NCI-H2196 treated with DMSO at 0.1 percent for 48 hours (cell line): ENCODE measurements around the gene HMGB3.
"Not testable (repeated sequence)": the region's sequence is repeated elsewhere in the genome, so short reads cannot be mapped to it uniquely, and the experiment has no call there.

ENCODE experiments used
- DNase-seq: peaks from one replicate; lab custom pipeline; 2025; ENCODE audit not compliant: unreplicated experiment; lab: John Stamatoyannopoulos, UW

Gene HMGB3

DNA sequence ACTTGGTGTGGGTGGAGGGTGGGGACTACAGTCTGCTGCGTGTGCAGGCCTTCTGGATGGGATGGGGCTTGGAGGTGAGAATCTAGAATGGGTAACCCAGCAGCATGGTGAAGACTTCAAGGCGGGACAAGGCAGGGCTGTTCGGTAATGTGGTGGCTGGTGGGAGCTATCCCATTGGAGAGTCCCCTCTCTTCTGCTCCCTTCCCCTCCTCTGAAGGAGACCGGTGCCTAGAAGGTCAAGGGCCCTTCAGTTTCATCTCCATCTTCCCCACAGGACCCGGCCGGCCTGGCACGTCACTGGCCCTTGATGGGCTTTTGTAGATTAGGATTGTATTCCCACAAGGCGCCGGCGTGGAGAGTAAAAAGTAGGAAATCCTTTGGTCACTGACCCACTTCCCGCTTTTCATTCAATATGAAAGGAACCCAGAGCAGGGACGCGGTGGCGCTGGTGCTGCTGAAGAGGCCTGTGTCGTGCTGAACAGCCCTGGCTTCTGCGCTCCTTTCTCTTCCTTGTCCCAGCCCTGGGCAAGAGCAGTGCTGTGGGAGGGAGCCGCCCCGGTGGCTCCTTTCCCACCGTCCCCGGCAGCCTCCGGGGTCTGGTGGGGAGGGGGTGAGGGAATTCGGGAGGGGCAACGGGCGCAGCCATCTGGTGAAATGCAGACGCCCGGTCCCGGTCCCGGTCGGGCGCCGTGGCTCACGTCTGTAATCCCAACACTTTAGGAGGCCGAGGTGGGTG lies 7.3 kb upstream of the HMGB3 start:
- no peak for DNase-seq

GRCh38 chrX:150977411-150978162 lies 5.5 kb upstream of the HMGB3 start:
- DNase-seq: no peak

GRCh38 chrX:150980186-150980585 lies 2.9 kb upstream of the HMGB3 start:
- no peak for DNase-seq

GRCh38 chrX:150980711-150981110 lies 2.4 kb upstream of the HMGB3 start:
- no peak for DNase-seq

DNA sequence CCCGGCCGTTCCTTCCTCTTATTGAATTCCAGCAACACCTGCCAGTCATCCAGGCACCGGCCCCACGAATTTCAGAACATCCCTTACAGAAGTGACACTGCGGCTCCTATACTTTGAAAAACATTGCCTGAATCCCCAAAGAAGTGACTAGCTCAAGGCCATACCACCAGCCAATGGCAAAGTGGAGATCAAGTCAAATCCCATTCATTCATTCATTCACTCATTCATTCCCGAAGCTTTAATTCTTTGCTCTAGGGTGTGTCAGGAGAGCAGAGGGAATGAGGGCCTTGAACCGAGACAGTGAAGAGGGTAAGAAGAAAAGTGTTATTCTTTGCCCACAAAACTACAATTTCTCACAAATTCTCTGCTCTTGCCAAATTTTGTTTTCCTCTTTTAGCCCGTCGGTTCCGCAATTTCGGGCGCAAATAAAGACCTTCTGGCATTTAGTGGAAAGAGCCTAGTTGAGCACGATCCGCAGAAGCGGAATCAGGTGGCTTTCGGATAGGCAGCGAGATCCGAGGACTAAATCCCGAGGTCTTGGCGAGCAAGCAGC lies 824 bp upstream of the HMGB3 start:
- DNase-seq: no peak

- DNase-seq: no peak
Measured at GRCh38 chrX:150983521-150984168, 510 bp downstream of the HMGB3 start.

- DNase-seq: no peak
Measured at GRCh38 chrX:150984169-150984824, 1.2 kb downstream of the HMGB3 start.

DNA sequence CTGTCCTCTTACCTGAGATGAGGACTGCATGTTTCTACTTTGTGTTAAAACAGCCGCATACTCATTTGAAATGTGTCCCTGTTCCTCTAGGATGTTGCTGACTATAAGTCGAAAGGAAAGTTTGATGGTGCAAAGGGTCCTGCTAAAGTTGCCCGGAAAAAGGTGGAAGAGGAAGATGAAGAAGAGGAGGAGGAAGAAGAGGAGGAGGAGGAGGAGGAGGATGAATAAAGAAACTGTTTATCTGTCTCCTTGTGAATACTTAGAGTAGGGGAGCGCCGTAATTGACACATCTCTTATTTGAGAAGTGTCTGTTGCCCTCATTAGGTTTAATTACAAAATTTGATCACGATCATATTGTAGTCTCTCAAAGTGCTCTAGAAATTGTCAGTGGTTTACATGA lies 4.6 kb downstream of the HMGB3 start:
- not testable (repeated sequence) for DNase-seq

- no peak for DNase-seq
Measured at GRCh38 chrX:150989420-150989819, 6.3 kb downstream of the HMGB3 start.

DNA sequence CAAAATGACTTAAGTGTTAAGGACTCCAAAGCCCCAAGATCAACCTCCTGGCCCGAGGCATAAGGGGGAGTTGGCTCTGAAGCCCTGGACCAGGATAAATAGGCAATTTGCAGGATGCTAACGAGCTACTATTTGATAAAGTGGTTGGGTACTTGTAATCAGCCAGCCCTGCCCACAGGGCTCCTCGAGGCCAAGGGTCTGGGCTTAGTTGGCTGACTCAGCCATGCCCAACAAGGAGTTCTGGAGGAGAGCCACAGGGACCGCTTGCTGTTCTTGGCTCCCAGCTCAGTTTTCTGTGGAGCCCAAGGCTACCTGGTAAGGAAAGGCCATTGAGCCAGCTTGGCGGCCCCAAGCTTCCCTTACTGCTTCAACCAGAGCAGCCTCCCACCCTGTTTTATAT lies 7.8 kb downstream of the HMGB3 start:
- no peak for DNase-seq

- DNase-seq: no peak
Measured at GRCh38 chrX:151000861-151001331, 17.8 kb downstream of the HMGB3 start.

DNA sequence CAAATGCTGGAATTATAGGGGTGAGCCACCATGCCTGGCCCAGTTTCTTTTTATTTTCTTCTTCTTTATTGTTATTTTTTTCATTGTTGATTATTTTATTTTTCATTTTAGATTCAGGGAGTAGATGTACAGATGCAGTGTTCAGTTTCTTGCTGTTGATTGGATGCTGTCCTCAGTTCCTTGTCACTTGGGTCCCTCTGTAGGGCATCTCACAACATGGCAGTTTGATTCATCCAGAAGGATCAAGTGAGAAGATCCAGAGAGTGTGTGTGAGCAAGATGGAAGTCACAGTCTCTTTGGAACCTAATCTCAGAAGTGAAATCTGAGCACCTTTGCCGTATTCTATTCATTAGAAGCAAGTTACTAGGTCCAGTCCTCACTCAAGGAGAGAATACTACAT lies 20.9 kb downstream of the HMGB3 start:
- DNase-seq: no peak

DNA sequence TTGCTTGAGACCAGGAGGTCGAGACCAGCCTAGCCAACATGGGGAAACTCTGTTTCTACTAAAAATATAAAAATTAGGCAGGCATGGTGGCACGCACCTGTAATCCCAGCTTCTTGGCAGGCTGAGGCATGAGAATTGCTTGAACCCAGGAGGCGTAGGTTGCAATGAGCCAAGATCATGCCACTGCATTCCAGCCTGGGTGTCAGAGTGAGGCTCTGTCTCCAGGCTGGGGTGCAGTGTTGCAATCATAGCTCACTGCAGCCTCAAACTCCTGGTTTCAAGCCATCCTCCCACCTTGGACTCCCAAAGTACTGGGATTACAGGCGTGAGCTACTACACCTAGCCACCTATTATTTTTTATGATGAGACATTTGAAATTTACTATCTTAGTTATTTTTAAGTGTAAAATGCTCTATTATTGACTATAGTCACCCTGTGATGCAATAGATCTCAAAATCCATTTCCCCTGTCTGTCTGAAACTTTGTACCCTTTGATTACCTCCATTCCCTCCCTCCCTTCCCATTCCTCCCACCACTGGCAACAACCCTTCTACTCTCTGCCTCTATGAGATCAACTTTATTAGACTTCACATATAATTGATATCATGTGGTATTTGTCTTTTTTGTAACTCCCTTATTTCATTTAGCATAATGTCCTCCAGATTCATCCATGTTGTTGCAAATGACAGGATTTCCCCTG lies 23.4 kb downstream of the HMGB3 start:
- no peak for DNase-seq

- DNase-seq: no peak
Measured at GRCh38 chrX:151009582-151009981, 26.4 kb downstream of the HMGB3 start.

DNA sequence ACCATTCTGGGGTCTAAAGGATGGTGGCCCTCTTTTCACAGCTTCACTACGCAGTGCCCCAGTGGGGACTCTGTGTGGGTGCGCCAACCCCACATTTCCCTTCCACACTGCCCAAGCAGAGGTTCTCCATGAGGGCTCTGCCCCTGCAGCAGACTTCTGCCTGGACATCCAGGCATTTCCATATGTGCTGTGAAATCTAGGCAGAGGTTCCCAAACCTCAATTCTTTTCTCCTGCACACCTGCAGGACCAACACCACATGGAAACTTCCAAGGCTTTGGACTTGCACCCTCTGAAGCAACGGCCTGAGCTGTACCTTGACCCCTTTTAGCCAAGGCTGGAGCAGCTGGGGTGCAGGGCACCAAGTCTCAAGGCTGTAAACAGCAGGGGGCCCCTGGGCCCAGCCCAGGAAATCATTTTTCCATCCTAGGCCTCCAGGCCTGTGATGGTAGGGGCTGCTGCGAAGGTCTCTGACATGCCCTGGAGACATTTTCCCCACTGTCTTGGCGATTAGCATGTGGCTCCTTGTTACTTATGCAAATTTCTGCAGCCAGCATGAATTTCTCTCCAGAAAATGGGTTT lies 30.1 kb downstream of the HMGB3 start:
- no peak for DNase-seq

GRCh38 chrX:151015684-151016083 lies 32.5 kb downstream of the HMGB3 start:
- DNase-seq: no peak

- no peak for DNase-seq
Measured at GRCh38 chrX:151019856-151020255, 36.7 kb downstream of the HMGB3 start.

DNA sequence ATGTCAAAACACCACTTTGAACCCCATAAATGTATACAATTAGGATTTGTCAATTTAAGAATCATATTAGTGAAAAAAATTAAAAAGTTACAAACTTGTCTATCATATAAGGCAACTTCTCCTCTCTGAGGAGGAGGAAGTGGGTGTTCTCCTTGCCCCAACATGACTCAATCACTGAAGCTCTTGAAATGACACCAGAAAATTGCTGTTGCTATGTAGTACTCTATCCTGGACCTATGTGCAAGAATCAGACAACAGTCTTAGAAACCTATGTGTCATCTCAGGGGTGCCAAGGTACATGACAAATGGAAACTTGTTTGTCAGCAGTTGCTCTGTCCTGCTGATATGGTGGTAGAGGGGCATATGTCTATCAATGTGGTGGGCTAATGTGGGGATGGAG lies 47.7 kb downstream of the HMGB3 start:
- DNase-seq: no peak

GRCh38 chrX:151031391-151031975 lies 48.3 kb downstream of the HMGB3 start:
- DNase-seq: no peak

GRCh38 chrX:151039351-151039750 lies 56.2 kb downstream of the HMGB3 start:
- no peak for DNase-seq
